ENCODE measurements around the gene ERBIN.
"Not testable (repeated sequence)": the region's sequence is repeated elsewhere in the genome, so short reads cannot be mapped to it uniquely, and the experiment has no call there.

Gene ERBIN

GRCh38 chr5:65926276-65926783, at the start of gene ERBIN:
ERBIN (plus strand) TSS chr5:65926575; CDS start chr5:65992719, 66,144 bp downstream.
- peak; percentile 44 for DNase-seq

GRCh38 chr5:65876970-65877369, 49.4 kb upstream of the ERBIN start:
- no peak for DNase-seq

- not testable (repeated sequence) for DNase-seq
These were observed 46.6 kb upstream of the ERBIN start for GRCh38 chr5:65879668-65880256.

DNA sequence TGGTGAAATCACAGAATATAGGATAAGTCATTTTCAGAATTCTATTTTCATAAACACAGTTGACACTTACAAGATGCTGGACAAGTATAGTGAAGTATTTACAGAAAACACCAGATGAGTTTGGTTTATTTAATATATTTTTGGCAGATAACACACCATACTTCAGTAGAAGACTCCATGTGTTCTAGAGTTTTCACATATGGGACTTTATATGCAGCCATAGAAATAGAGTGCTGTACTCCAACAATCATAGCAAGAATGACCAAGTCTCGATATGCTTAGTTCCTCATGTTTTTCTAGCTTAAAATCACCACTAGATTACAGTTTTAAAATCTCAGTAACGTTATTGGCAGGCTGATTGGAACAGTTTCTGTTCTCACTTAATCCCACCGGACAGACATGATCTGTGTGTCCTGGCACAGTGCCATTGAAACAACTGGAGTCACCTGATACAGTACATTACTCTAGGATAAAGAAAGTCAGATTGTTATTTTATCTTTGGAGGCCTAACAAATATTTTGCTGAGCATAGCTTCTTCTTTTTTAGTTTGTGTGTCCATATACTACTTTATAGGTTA, 45.8 kb upstream of the ERBIN start:
- no peak for DNase-seq

GRCh38 chr5:65882278-65882677, 44.1 kb upstream of the ERBIN start:
- no peak for DNase-seq

GRCh38 chr5:65883461-65883860, 42.9 kb upstream of the ERBIN start:
- no peak for DNase-seq

- DNase-seq, result no peak
These were observed 40.0 kb upstream of the ERBIN start for GRCh38 chr5:65886387-65886786.

- DNase-seq, result not testable (repeated sequence)
These were observed 34.4 kb upstream of the ERBIN start for GRCh38 chr5:65892024-65892423.

GRCh38 chr5:65892801-65893200, 33.6 kb upstream of the ERBIN start:
- DNase-seq, result no peak

DNA sequence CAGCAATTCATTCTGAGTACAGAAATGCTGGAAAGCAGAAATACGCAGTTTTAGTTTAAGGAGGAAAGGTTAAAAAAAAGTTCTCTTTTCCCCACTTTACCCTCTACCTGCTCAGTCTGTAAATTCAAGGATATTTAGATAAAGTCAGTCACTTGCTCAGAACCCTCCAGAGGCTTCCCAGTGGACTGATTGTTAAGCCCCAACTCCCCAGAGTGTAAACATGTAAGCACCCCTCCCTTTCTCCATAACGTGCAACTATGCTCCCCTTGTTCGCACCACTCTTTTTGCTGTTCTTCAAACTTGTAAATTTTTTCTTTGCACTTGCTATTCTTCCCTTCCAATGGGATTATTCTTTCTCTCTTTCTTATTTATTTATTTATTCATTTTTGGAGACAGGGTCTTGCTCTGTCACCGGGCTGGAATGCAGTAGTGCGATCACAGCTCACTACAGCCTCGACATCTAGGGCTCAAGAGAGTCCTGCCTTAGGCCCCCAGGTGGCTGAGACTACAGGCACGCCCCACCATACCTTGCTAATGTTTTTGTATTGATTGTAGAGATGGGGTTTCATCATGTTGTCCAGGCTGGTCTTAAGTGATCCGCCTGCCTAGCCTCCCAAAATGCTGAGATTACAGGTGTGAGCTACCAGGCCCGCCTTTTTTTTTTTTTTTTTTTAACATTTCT, 32.5 kb upstream of the ERBIN start:
- DNase-seq, result no peak

GRCh38 chr5:65895891-65896290, 30.5 kb upstream of the ERBIN start:
- no peak for DNase-seq

GRCh38 chr5:65900746-65901145, 25.6 kb upstream of the ERBIN start:
- DNase-seq, result no peak

DNA sequence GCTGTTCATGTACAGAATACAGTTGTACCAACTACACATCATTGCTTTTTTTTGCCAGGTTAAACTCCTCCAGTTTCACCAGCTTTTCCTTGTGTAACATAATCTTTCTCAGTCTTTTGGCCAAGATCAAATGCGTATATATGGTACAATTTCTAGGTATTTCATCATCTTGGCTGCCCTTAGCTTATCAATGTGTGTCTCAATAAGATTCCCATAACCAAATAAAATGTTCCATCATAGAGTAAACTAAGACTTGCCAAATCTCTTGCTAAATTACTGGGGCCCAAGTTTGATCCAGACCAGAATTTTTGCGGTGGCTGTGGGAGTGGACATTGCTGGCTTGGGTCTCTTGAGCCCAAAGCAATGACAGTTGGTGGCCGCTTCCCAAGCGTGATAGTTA, 24.3 kb upstream of the ERBIN start:
- DNase-seq, result no peak

DNA sequence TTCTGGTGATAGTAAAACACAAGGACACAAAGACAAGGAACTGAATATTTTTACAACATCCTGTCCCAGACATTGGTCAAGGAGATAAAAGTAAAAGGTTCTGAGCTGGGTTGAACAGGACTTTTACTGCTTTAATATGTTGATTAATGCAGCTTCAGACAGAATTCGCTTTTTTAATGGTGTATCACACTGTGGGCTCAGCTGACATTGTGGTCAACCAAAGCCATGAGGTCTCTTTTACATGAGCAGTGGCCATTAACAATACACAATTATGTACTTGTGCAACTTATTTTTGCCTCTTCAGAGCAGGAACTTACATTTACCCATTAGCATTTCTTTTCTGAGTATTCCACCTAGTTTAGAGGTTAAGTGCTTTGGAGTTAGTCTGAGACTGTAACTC, 22.8 kb upstream of the ERBIN start:
- no peak for DNase-seq

- no peak for DNase-seq
These were observed 20.1 kb upstream of the ERBIN start for GRCh38 chr5:65906256-65906655.

DNA sequence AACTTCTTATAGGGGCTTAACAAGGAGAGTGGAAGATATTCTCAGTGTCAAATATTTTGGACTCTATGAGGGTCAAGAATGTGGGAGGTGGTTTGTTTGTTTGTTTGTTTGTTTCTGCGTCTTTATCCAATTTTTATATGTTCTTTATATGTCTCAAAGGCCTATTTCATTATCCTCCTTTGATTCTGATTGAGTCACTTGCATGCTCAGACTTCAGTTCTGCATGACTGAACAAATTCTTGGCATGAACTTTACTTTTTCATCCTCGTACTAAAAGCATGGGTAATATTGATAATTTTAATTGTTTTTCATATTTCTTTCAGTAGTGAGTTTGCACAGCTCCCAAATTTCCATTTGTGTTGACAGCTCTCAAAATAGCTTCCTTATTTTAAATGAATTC, 19.2 kb upstream of the ERBIN start:
- DNase-seq, result no peak

DNA sequence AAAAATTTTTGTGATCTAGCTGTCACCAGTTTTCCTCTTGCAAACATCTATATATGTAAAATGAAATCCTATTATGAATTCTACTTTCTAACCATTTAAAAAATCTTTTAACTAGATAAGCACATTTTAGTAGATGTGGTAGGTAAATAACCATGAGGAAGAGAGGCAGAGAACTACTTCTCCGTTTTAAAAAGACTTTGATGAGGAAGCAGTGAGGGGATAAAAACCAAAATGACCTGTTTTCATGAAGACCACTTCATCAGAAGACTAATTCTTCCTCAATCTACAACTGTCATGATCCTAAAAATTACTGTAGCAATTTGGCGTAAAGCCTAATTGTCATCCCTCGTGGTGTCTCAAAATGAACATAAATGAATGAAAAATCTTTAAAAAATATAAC, 15.7 kb upstream of the ERBIN start:
- no peak for DNase-seq

- no peak for DNase-seq
These were observed 14.1 kb upstream of the ERBIN start for GRCh38 chr5:65912311-65912710.

DNA sequence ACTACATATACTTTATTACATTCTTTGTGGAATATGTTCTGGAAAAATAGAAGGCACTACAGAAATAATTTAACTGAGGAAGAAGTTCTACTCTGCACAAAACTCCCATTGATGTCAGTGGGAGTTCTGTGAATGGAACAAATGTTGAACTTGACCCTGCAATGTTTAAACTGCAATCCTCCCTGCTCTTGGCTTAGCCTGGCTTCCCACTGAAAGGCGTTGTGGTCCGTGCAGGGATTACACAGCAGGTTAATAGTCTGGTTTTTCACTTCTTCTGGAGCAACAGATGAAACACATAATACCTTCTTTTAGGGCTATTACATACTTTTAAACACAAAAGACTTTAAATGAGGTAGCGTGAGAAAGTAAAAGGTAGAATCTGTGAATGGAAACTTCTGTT, 12.9 kb upstream of the ERBIN start:
- DNase-seq, result no peak

GRCh38 chr5:65914641-65915196, 11.7 kb upstream of the ERBIN start:
- no peak for DNase-seq

GRCh38 chr5:65915661-65916060, 10.7 kb upstream of the ERBIN start:
- not testable (repeated sequence) for DNase-seq

DNA sequence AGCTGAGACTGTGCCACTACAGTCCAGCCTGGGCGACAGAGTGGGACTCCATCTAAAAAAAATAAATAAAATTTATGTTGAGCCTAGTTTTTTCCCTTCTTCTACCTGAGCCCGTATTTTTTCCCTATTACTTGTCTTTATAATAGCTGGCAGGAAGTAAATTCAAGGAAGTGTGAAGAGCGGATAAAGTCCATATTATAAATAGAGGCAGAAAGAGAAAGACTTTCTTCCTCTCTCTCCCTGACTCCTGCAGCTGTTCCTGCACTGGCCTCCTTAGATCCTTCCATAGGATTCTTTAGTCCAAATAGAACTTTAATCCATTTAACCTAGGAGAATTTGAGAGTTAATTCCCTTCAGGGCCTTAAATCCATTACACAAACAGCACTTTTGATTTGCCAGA, 10.3 kb upstream of the ERBIN start:
- no peak for DNase-seq

DNA sequence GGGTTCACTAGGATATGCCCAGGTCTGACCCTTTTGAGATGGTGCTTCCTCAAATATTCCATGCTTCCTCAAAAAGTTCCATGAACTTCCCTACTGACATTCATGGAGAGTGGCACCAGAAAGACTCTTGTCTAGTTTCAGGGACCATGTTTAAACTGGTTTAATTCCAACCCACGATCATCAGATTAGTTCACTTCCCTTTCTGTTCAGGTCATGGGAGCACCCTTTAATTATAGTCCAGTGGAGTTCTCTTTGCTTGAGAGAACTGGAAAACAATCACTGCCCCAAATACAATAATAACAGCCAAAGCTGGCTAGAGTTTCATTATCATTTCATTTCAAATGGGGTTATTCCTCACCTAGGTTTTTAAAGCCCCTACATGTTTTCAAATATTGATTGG, 9.7 kb upstream of the ERBIN start:
- no peak for DNase-seq

GRCh38 chr5:65919773-65920172, 6.6 kb upstream of the ERBIN start:
- no peak for DNase-seq
